Activated CD4-positive, alpha-beta T cell treated with anti-CD3 and anti-CD28 coated beads, Interleukin-2, amount 10 ng/mL, durations not matched to agents 24 days and 14 days (primary cell): ENCODE measurements around the gene SDK2. TPM values are rescaled to one million over a fixed set of nuclear protein-coding genes. Genes with fewer than 3 reads are reported as not detected.

Source experiments
- DNase-seq: peaks from one replicate; pipeline ENCODE4 v3.0.0; 2022
- H3K27ac Mint-ChIP-seq: one replicate; pipeline ENCODE4 v1.8.0; 2022; ENCODE audit warnings: mild to moderate bottlenecking, mixed read lengths
- H3K27me3 Mint-ChIP-seq: one replicate; pipeline ENCODE4 v1.8.0; 2022; ENCODE audit warnings: mixed read lengths
- H3K36me3 Mint-ChIP-seq: one replicate; pipeline ENCODE4 v1.8.0; 2022; ENCODE audit warnings: low read depth, mild to moderate bottlenecking, mixed read lengths
- H3K4me1 Mint-ChIP-seq: one replicate; pipeline ENCODE4 v1.8.0; 2021; ENCODE audit warnings: mixed read lengths
- H3K4me3 Mint-ChIP-seq: one replicate; pipeline ENCODE4 v1.8.0; 2022; ENCODE audit warnings: mild to moderate bottlenecking, moderate library complexity, mixed read lengths
- H3K9me3 Mint-ChIP-seq: one replicate; pipeline ENCODE4 v1.8.0; 2021; ENCODE audit warnings: mixed read lengths
- intact Hi-C: fragments of 100-400 bp; cut with micrococcal nuclease; formaldehyde crosslinking; loops from one replicate; pipeline ENCODE4 v1.15.1; 2023
- total RNA-seq: library from RNA; stranded (reverse); gene quantifications from 2 replicates; pipeline ENCODE4 v1.2.3, GENCODE V29; 2022

The SDK2 gene
- total RNA-seq, 1 donor from 2014 or later = 0.42 TPM

GRCh38 chr17:73552300-73553048 is 91.8 kb downstream of the SDK2 start:
- Mint-ChIP-seq H3K36me3 (no peaks in the 10 kb centered on the region), H3K27me3 (no peaks in the 10 kb centered on the region), H3K4me3 (no peak overlapping the region), H3K4me1 (peaks cover 7% of the 10 kb centered on the region), H3K9me3 (no peaks in the 10 kb centered on the region), H3K27ac (no peak overlapping the region)
- intact Hi-C loops = no loop called here
- DNase-seq = no peak

- intact Hi-C loops = no loop called here
- H3K4me3 Mint-ChIP-seq = peak overlapping the region; percentile 82
- no peaks in the 10 kb centered on the region for H3K27me3 Mint-ChIP-seq
- H3K9me3 Mint-ChIP-seq = no peaks in the 10 kb centered on the region
- peaks cover 7% of the 10 kb centered on the region for H3K4me1 Mint-ChIP-seq
- H3K27ac Mint-ChIP-seq = no peak overlapping the region
- no peaks in the 10 kb centered on the region for H3K36me3 Mint-ChIP-seq
- DNase-seq = peak; percentile 63
Observed at GRCh38 chr17:73551759-73552158, 92.5 kb downstream of the SDK2 start.

GRCh38 chr17:73551144-73551543 is 93.1 kb downstream of the SDK2 start:
- H3K4me3 Mint-ChIP-seq = no peak overlapping the region
- peaks cover 7% of the 10 kb centered on the region for H3K4me1 Mint-ChIP-seq
- DNase-seq = no peak
- intact Hi-C loops = no loop called here
- H3K36me3 Mint-ChIP-seq = no peaks in the 10 kb centered on the region
- H3K27ac Mint-ChIP-seq = no peak overlapping the region
- H3K9me3 Mint-ChIP-seq = no peaks in the 10 kb centered on the region
- H3K27me3 Mint-ChIP-seq = no peaks in the 10 kb centered on the region

- no peaks in the 10 kb centered on the region for H3K36me3 Mint-ChIP-seq
- DNase-seq = no peak
Observed at GRCh38 chr17:73550556-73550955, 93.7 kb downstream of the SDK2 start.

GRCh38 chr17:73549841-73550430 is 94.3 kb downstream of the SDK2 start:
- intact Hi-C loops = no loop called here
- Mint-ChIP-seq H3K4me3 (no peak overlapping the region), H3K4me1 (peaks cover 7% of the 10 kb centered on the region), H3K27ac (no peak overlapping the region), H3K9me3 (no peaks in the 10 kb centered on the region), H3K36me3 (no peaks in the 10 kb centered on the region), H3K27me3 (no peaks in the 10 kb centered on the region)
- no peak for DNase-seq

More at GRCh38 chr17:73550556-73550955, 93.7 kb downstream of the SDK2 start:
- Mint-ChIP-seq H3K4me1 (peaks cover 7% of the 10 kb centered on the region), H3K4me3 (no peak overlapping the region), H3K27me3 (no peaks in the 10 kb centered on the region), H3K9me3 (no peaks in the 10 kb centered on the region), H3K27ac (no peak overlapping the region)
- intact Hi-C loops = no loop called here

GRCh38 chr17:73548620-73549311 is 95.5 kb downstream of the SDK2 start:
- DNase-seq = no peak
- intact Hi-C loops = no loop called here
- no peaks in the 10 kb centered on the region for H3K9me3 Mint-ChIP-seq
- no peak overlapping the region for H3K4me3 Mint-ChIP-seq
- peaks cover 3% of the 10 kb centered on the region for H3K27me3 Mint-ChIP-seq
- peaks cover 7% of the 10 kb centered on the region for H3K4me1 Mint-ChIP-seq
- no peaks in the 10 kb centered on the region for H3K36me3 Mint-ChIP-seq
- H3K27ac Mint-ChIP-seq = no peak overlapping the region

GRCh38 chr17:73547790-73548189 is 96.5 kb downstream of the SDK2 start:
- Mint-ChIP-seq H3K27ac (no peak overlapping the region), H3K9me3 (no peaks in the 10 kb centered on the region), H3K36me3 (no peaks in the 10 kb centered on the region), H3K27me3 (peaks cover 3% of the 10 kb centered on the region), H3K4me3 (no peak overlapping the region), H3K4me1 (peaks cover 7% of the 10 kb centered on the region)
- intact Hi-C loops = no loop called here
- no peak for DNase-seq

- Mint-ChIP-seq H3K4me1 (peaks cover 5% of the 10 kb centered on the region), H3K9me3 (no peaks in the 10 kb centered on the region), H3K36me3 (no peaks in the 10 kb centered on the region), H3K27ac (no peak overlapping the region), H3K4me3 (no peak overlapping the region), H3K27me3 (peaks cover 3% of the 10 kb centered on the region)
- DNase-seq = peak; percentile 76
- intact Hi-C loops = no loop called here
Observed at GRCh38 chr17:73546770-73547536, 97.3 kb downstream of the SDK2 start.

- Mint-ChIP-seq H3K4me1 (no peaks in the 10 kb centered on the region), H3K27me3 (peaks cover 3% of the 10 kb centered on the region), H3K36me3 (no peaks in the 10 kb centered on the region), H3K9me3 (no peaks in the 10 kb centered on the region), H3K4me3 (no peak overlapping the region), H3K27ac (no peak overlapping the region)
- no peak for DNase-seq
- intact Hi-C loops = no loop called here
Observed at GRCh38 chr17:73546114-73546513, 98.1 kb downstream of the SDK2 start.

- intact Hi-C loops = no loop called here
- no peaks in the 10 kb centered on the region for H3K9me3 Mint-ChIP-seq
- H3K4me3 Mint-ChIP-seq = no peak overlapping the region
- H3K36me3 Mint-ChIP-seq = no peaks in the 10 kb centered on the region
- no peaks in the 10 kb centered on the region for H3K4me1 Mint-ChIP-seq
- no peak for DNase-seq
- no peak overlapping the region for H3K27ac Mint-ChIP-seq
- peaks cover 3% of the 10 kb centered on the region for H3K27me3 Mint-ChIP-seq
Observed at GRCh38 chr17:73545109-73546032, 98.9 kb downstream of the SDK2 start.

GRCh38 chr17:73544333-73544732 is 99.9 kb downstream of the SDK2 start:
- H3K36me3 Mint-ChIP-seq = no peaks in the 10 kb centered on the region
- no peaks in the 10 kb centered on the region for H3K9me3 Mint-ChIP-seq
- no peak overlapping the region for H3K27ac Mint-ChIP-seq
- H3K4me1 Mint-ChIP-seq = no peaks in the 10 kb centered on the region
- no peak for DNase-seq
- intact Hi-C loops = no loop called here
- no peak overlapping the region for H3K4me3 Mint-ChIP-seq
- H3K27me3 Mint-ChIP-seq = peaks cover 3% of the 10 kb centered on the region

- H3K27ac Mint-ChIP-seq = no peak overlapping the region
- no peaks in the 10 kb centered on the region for H3K4me1 Mint-ChIP-seq
- no peaks in the 10 kb centered on the region for H3K9me3 Mint-ChIP-seq
- H3K4me3 Mint-ChIP-seq = no peak overlapping the region
- DNase-seq = no peak
- H3K27me3 Mint-ChIP-seq = peaks cover 3% of the 10 kb centered on the region
- no peaks in the 10 kb centered on the region for H3K36me3 Mint-ChIP-seq
- intact Hi-C loops = no loop called here
Observed at GRCh38 chr17:73542323-73542722, 101.9 kb downstream of the SDK2 start.

GRCh38 chr17:73541561-73541981 is 102.7 kb downstream of the SDK2 start:
- Mint-ChIP-seq H3K4me1 (no peaks in the 10 kb centered on the region), H3K36me3 (no peaks in the 10 kb centered on the region), H3K9me3 (no peaks in the 10 kb centered on the region), H3K27ac (no peak overlapping the region), H3K27me3 (peaks cover 3% of the 10 kb centered on the region), H3K4me3 (no peak overlapping the region)
- no peak for DNase-seq
- intact Hi-C loops = no loop called here
